Measurements from ENCODE around the gene KAZALD1. TPM values are rescaled to one million over a fixed set of nuclear protein-coding genes. Genes with fewer than 3 reads are reported as not detected.

The KAZALD1 gene
- polyA plus RNA-seq, 2 of the 4 experiments (the other 2 are of a cell fraction): 4.3 to 4.5 TPM

DNA sequence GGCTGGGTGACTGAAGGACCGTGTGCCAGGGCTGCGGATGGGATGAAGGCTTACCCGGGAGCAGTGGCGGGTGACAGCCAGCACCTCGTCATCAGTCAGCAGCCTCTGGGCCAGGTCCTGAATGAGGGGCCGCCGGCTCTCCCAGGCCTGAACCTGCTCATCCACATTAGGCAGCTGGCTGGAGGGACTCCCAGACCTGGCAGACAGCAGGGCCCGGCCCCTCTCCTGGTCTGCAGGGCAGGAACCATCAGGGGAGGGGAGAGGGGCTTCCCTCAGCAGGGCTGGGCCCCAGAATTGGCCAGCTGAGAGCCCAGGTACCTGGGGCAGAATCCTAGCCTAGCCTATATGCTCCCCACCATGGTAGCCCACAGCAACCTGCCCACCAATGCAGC is 46.2 kb upstream of the KAZALD1 start:
- POLR2A ChIA-PET: interaction anchor here (0.9 kb wide), 1 partner anchor 9 kb away, joined by 4 read pairs; no protein-coding TSS in a partner anchor
- peaks cover 32% of the 10 kb centered on the region for H3K4me1 ChIP-seq
- 96% methylated on average over 5 of the region's 8 CpGs for WGBS (ENCODE audit: missing lambda C conversion rate)
- no peaks in the 10 kb centered on the region for H3K9me3 ChIP-seq
- FAIRE-seq (no peak), DNase-seq (ENCODE audit: low read depth in 1 of 2, low spot score in 1 of 2) (no peak), ATAC-seq (no peak)
- H3K4me2 ChIP-seq: no peak overlapping the region
- TF ChIP-seq CEBPB (IDR thresholded peaks at IDR 0.05) (no peak), ZSCAN20 (CRISPR knock-in tag; IDR thresholded peaks at IDR 0.05) (no peak), SREBF2 (IDR thresholded peaks at IDR 0.05) (no peak), CHD4 (IDR thresholded peaks at IDR 0.05; ENCODE audit: borderline replicate concordance) (no peak), ESRRA (IDR thresholded peaks at IDR 0.05; ENCODE audit: borderline replicate concordance, low read length) (no peak), MAFK (IDR thresholded peaks at IDR 0.05; ENCODE audit: partially characterized antibody) (no peak), ZC3H11A (IDR thresholded peaks at IDR 0.05) (no peak), NR3C1 (IDR thresholded peaks at IDR 0.05) (no peak)
- no peak overlapping the region for H3K27ac ChIP-seq
- CTCF ChIA-PET: interaction anchor here (2.0 to 59.3 kb wide), 7 partner anchors 18 to 271 kb away, joined by 5 to 2364 read pairs (median 22); partner anchors contain the start of genes KAZALD1, LZTS2, MRPL43 and PDZD7
- no peak overlapping the region for H3K4me3 ChIP-seq

- 55% methylated on average over 5 of the region's 5 CpGs for WGBS (ENCODE audit: missing lambda C conversion rate)
- POLR2A ChIA-PET: interaction anchor here (0.9 to 1.5 kb wide), 2 partner anchors 19 to 22 kb away, joined by 3 to 5 read pairs; no protein-coding TSS in a partner anchor
- H3K4me1 ChIP-seq: peaks cover 32% of the 10 kb centered on the region
- CTCF ChIA-PET: interaction anchor here (1.3 to 59.3 kb wide), 4 partner anchors 16 to 125 kb away, joined by 4 to 2364 read pairs (median 490); partner anchors contain the start of genes KAZALD1, LZTS2, MRPL43 and PDZD7
- H3K4me2 ChIP-seq: no peak overlapping the region
- H3K9me3 ChIP-seq: no peaks in the 10 kb centered on the region
- no peak for TF ChIP-seq TFCP2L1 (CRISPR knock-in tag; IDR thresholded peaks at IDR 0.05)
- TF ChIP-seq ELK1 (IDR thresholded peaks at IDR 0.05; ENCODE audit: low read depth, low read length): no peak
- TF ChIP-seq RFX5 (IDR thresholded peaks at IDR 0.05): no peak
- TF ChIP-seq HOXA7 (CRISPR knock-in tag; IDR thresholded peaks at IDR 0.05): no peak
- no peak for TF ChIP-seq KDM5A (IDR thresholded peaks at IDR 0.05)
- TF ChIP-seq, protein P1, sequence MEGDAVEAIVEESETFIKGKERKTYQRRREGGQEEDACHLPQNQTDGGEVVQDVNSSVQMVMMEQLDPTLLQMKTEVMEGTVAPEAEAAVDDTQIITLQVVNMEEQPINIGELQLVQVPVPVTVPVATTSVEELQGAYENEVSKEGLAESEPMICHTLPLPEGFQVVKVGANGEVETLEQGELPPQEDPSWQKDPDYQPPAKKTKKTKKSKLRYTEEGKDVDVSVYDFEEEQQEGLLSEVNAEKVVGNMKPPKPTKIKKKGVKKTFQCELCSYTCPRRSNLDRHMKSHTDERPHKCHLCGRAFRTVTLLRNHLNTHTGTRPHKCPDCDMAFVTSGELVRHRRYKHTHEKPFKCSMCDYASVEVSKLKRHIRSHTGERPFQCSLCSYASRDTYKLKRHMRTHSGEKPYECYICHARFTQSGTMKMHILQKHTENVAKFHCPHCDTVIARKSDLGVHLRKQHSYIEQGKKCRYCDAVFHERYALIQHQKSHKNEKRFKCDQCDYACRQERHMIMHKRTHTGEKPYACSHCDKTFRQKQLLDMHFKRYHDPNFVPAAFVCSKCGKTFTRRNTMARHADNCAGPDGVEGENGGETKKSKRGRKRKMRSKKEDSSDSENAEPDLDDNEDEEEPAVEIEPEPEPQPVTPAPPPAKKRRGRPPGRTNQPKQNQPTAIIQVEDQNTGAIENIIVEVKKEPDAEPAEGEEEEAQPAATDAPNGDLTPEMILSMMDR (IDR thresholded peaks at IDR 0.05): no peak
- TF ChIP-seq JUN (IDR thresholded peaks at IDR 0.05): no peak
- TF ChIP-seq MAFK (IDR thresholded peaks at IDR 0.05; ENCODE audit: partially characterized antibody): no peak
- TF ChIP-seq, protein P2, sequence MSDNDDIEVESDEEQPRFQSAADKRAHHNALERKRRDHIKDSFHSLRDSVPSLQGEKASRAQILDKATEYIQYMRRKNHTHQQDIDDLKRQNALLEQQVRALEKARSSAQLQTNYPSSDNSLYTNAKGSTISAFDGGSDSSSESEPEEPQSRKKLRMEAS (IDR thresholded peaks at IDR 0.05): no peak
- no peak for TF ChIP-seq ZSCAN20 (CRISPR knock-in tag; IDR thresholded peaks at IDR 0.05)
- TF ChIP-seq CBX8 (IDR thresholded peaks at IDR 0.05): no peak
- TF ChIP-seq SMC3 (IDR thresholded peaks at IDR 0.05): no peak
- no peak for TF ChIP-seq RCOR1 (IDR thresholded peaks at IDR 0.05; ENCODE audit: low read depth, low read length)
- H3K27ac ChIP-seq: no peak overlapping the region
- no peak for ATAC-seq
- no peak for FAIRE-seq
- no peak for DNase-seq (ENCODE audit: low read depth in 1 of 2, low spot score in 1 of 2)
- no peak overlapping the region for H3K4me3 ChIP-seq
These were observed 45.0 kb upstream of the KAZALD1 start for GRCh38 chr10:101016814-101017213.

DNA sequence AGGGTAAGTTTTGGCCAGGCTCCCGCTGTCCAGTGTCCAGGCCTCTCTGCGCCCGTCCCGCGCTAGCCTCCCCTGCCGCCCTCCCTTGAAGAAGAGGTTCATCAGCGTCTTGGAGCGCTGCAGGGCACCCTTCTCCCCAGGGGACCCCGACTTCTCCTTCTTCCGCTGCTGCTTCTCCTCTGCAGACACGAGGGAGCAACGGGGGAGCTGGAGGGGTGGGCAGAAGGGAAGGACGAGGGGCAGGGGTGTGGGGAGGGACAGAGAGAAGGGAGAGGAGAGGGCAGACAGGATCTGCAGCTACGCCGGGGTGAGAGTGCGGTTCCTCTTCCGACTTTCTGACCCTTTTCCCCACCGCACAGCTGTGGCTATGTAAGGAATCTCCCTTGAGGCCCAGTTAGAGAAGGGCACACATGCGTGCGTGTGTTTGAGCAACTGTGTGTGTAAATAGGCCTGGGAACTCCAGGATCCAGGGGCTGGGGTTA is 43.6 kb upstream of the KAZALD1 start:
- POLR2A ChIA-PET: no interaction called here
- 89% methylated on average over 19 of the region's 20 CpGs for WGBS (ENCODE audit: missing lambda C conversion rate)
- Histone ChIP-seq H3K4me3 (no peak overlapping the region), H3K4me1 (peaks cover 18% of the 10 kb centered on the region), H3K4me2 (no peak overlapping the region; the same call in 2 of the 3 replicates), H3K9me3 (no peaks in the 10 kb centered on the region), H3K27ac (no peak overlapping the region; a peak in 1 of 6 replicates)
- ATAC-seq (peak in 1 of 2 experiments; percentile 1; a peak in 2 of 6 replicates), FAIRE-seq (no peak), DNase-seq (ENCODE audit: low read depth in 1 of 2, low spot score in 1 of 2) (no peak)
- TF ChIP-seq ZC3H11A (IDR thresholded peaks at IDR 0.05) (no peak), ATOH8 (CRISPR knock-in tag; IDR thresholded peaks at IDR 0.05; ENCODE audit: low read depth) (no peak), KDM5A (IDR thresholded peaks at IDR 0.05) (no peak), MAZ (IDR thresholded peaks at IDR 0.05; ENCODE audit: borderline replicate concordance, low read depth, low read length) (no peak), TFCP2L1 (CRISPR knock-in tag; IDR thresholded peaks at IDR 0.05) (no peak)
- CTCF ChIA-PET: interaction anchor here (1.0 to 59.3 kb wide), 9 partner anchors 15 to 503 kb away, joined by 3 to 2364 read pairs (median 4); partner anchors contain the start of genes KAZALD1, LZTS2, MRPL43 and PDZD7
